Chondrocyte (in vitro differentiated cells): ENCODE results near the gene TNIK. TPM values are rescaled to one million over a fixed set of nuclear protein-coding genes. Genes with fewer than 3 reads are reported as not detected.

Experiments used
- DNase-seq: peaks from one replicate; pipeline ENCODE4 v3.0.0; 2021; ENCODE audit warnings: mixed read lengths, low spot score
- H3K27ac Mint-ChIP-seq: one replicate; pipeline ENCODE4 v1.8.0; 2021; ENCODE audit warnings: mild to moderate bottlenecking, moderate library complexity, mixed read lengths; ENCODE audit not compliant: unreplicated experiment
- H3K27me3 Mint-ChIP-seq: 2 replicates; pipeline ENCODE4 v1.8.0; 2021; ENCODE audit warnings: low read depth, mixed read lengths
- H3K36me3 Mint-ChIP-seq: 2 replicates; pipeline ENCODE4 v1.8.0; 2021; ENCODE audit warnings: low read depth, mixed read lengths
- H3K4me1 Mint-ChIP-seq: 2 replicates; pipeline ENCODE4 v1.8.0; 2021; ENCODE audit warnings: low read depth, mild to moderate bottlenecking, mixed read lengths
- H3K4me3 Mint-ChIP-seq: one replicate; pipeline ENCODE4 v1.8.0; 2021; ENCODE audit warnings: mild to moderate bottlenecking, moderate library complexity, mixed read lengths; ENCODE audit not compliant: unreplicated experiment
- H3K9me3 Mint-ChIP-seq: 2 replicates; pipeline ENCODE4 v1.8.0; 2021; ENCODE audit warnings: low read depth, mixed read lengths
- total RNA-seq: library from RNA; stranded (reverse); gene quantifications from 3 replicates; pipeline ENCODE4 v1.2.1, GENCODE V29; 2021
- TF ChIP-seq, protein P1 (sequence below): fragments of 200-600 bp; sonication (generic); IDR thresholded peaks from 2 replicates; pipeline ENCODE4 v1.5.0; 2021; ENCODE audit warnings: antibody characterized with exemption, mild to moderate bottlenecking, moderate library complexity

The TNIK gene
- total RNA-seq, 1 donor from 2014 or later, result 17.5 TPM

- Mint-ChIP-seq H3K36me3 (no peaks in the 10 kb centered on the region), H3K27me3 (no peaks in the 10 kb centered on the region), H3K4me3 (no peak overlapping the region), H3K4me1 (no peaks in the 10 kb centered on the region), H3K9me3 (peaks cover 7% of the 10 kb centered on the region), H3K27ac (no peak overlapping the region)
- TF ChIP-seq, protein P1, sequence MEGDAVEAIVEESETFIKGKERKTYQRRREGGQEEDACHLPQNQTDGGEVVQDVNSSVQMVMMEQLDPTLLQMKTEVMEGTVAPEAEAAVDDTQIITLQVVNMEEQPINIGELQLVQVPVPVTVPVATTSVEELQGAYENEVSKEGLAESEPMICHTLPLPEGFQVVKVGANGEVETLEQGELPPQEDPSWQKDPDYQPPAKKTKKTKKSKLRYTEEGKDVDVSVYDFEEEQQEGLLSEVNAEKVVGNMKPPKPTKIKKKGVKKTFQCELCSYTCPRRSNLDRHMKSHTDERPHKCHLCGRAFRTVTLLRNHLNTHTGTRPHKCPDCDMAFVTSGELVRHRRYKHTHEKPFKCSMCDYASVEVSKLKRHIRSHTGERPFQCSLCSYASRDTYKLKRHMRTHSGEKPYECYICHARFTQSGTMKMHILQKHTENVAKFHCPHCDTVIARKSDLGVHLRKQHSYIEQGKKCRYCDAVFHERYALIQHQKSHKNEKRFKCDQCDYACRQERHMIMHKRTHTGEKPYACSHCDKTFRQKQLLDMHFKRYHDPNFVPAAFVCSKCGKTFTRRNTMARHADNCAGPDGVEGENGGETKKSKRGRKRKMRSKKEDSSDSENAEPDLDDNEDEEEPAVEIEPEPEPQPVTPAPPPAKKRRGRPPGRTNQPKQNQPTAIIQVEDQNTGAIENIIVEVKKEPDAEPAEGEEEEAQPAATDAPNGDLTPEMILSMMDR, result no peak
- no peak for DNase-seq
These were observed 44.2 kb upstream of the TNIK start for GRCh38 chr3:171504376-171504775.

DNA sequence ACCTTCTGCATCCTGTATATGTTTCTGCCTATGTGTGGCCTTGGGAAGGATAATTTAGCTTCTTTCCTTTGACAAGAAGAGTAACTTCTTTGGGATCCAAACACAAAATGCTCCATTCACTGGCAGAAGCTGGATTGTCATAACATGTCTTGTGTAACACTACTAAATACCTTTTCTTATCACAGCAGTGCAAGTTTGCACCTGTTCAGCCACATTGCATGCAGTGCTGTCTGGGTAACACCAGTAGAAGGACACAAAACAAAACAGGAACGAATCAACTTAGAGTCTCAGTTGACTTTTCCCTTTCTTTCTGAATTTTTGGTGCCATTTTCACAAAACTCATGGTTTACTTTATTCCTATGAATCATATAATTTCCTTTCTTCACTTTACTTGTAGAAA, 43.6 kb upstream of the TNIK start:
- H3K9me3 Mint-ChIP-seq, result peaks cover 7% of the 10 kb centered on the region
- TF ChIP-seq, protein P1, result no peak
- no peaks in the 10 kb centered on the region for H3K4me1 Mint-ChIP-seq
- H3K4me3 Mint-ChIP-seq, result no peak overlapping the region
- H3K27ac Mint-ChIP-seq, result no peak overlapping the region
- no peak for DNase-seq
- no peaks in the 10 kb centered on the region for H3K27me3 Mint-ChIP-seq
- no peaks in the 10 kb centered on the region for H3K36me3 Mint-ChIP-seq

DNA sequence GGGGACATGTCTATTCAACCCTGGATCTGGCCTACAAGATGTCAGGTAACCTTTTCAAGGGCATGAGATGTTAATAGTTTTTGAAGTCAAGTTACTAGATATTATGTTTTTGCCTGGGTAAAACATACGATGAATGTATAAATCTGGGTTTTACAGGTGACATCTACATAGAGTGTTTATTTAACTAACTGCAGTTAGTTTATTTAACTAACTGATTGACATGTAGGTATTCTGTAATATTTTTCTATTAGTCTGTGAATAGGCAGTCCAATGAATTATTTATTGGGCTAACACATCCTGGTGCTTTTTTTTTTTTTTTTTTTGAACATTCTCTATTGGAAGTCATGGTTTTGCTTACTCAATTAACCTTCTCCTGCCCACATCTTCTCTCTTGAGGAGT, 38.7 kb upstream of the TNIK start:
- Mint-ChIP-seq H3K4me1 (no peaks in the 10 kb centered on the region), H3K27ac (no peak overlapping the region), H3K27me3 (no peaks in the 10 kb centered on the region), H3K9me3 (no peaks in the 10 kb centered on the region), H3K4me3 (no peak overlapping the region), H3K36me3 (no peaks in the 10 kb centered on the region)
- DNase-seq, result no peak
- TF ChIP-seq, protein P1, result no peak

GRCh38 chr3:171497468-171497867, 37.3 kb upstream of the TNIK start:
- no peaks in the 10 kb centered on the region for H3K27me3 Mint-ChIP-seq
- DNase-seq, result no peak
- no peak overlapping the region for H3K27ac Mint-ChIP-seq
- TF ChIP-seq, protein P1, result no peak
- no peaks in the 10 kb centered on the region for H3K36me3 Mint-ChIP-seq
- no peak overlapping the region for H3K4me3 Mint-ChIP-seq
- H3K4me1 Mint-ChIP-seq, result no peaks in the 10 kb centered on the region
- H3K9me3 Mint-ChIP-seq, result no peaks in the 10 kb centered on the region

DNA sequence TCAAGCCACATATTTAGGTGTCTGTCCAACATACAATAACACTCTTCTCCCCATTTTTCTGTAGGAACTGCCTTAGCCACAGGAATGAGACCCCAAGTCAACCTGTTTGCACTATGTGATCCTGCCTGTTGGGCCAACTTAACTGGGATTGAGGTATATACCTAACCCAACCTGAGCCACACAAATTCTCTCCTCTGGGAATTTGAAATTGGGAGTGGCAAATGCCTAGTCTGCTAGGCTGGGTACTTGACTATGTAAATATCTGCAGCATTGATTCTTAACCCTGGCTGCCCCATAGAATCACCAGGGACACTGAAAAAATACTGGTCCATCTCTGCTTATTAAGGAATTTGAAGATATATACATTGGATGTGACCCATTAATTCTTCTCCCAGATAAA, 35.2 kb upstream of the TNIK start:
- TF ChIP-seq, protein P1, result no peak
- H3K4me1 Mint-ChIP-seq, result no peaks in the 10 kb centered on the region
- H3K27ac Mint-ChIP-seq, result no peak overlapping the region
- no peak for DNase-seq
- no peaks in the 10 kb centered on the region for H3K36me3 Mint-ChIP-seq
- H3K4me3 Mint-ChIP-seq, result no peak overlapping the region
- H3K9me3 Mint-ChIP-seq, result no peaks in the 10 kb centered on the region
- H3K27me3 Mint-ChIP-seq, result no peaks in the 10 kb centered on the region
